ENCODE data around the gene CTPS2.

Gene CTPS2

DNA sequence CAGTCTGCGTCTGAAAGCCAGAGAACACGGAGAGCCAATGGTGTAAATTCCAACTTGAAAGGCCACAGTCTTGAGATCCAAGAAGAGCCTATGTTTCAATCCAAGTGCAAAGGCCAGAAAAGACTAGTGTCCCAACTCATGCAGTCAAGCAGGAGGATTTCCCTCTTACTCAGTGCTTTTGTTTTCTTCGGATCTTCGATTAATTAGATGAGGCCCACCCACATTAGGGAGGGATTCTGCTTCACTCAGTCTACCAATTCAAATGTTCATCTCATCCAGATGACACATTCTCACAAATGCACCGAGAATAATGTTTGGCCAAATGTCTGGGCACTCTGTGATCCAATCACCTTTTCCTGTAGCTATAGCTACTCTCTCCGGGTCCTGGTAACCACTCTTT lies 154.0 kb downstream of the CTPS2 start:
- no peak for DNase-seq (ENCODE audit: low spot score)

DNA sequence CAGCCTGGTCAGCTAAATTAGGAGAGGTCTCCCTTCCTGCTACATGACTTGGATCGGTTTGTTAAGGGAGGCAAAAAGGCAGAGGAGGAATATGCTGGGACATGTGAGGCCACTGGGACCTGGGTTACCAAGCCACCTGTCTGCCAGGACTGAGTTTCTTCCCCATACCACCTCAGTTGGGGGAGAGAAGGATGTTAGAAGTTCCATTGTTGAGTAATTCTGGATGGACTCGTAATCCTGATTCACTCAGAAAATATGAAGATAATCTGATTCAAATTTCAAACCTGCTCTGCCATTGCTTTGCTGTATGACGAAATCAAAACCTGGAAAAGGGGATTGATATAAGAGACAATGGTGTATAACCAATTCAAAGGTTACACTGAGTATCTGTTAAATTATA lies 159.9 kb downstream of the CTPS2 start:
- no peak for DNase-seq (ENCODE audit: low spot score)

DNA sequence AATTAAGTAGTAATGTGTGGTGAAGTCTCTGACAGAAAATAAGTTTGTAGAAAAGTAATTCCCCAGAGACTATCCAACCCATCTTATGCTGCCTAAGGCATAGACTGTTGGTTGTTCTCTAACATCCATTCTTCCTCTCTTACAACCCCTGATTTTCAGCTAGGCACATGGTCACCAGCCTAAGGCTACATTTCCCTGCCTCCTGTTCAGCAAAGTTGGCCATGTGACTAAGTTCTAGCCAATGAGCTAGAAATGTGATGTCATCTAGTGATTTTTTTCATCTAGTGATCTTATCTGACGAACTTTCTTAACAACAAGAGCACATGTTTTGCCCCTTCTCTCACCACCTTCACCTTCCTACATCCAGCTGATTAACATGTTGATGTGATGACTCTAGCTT lies 164.8 kb downstream of the CTPS2 start:
- no peak for DNase-seq (ENCODE audit: low spot score)

DNA sequence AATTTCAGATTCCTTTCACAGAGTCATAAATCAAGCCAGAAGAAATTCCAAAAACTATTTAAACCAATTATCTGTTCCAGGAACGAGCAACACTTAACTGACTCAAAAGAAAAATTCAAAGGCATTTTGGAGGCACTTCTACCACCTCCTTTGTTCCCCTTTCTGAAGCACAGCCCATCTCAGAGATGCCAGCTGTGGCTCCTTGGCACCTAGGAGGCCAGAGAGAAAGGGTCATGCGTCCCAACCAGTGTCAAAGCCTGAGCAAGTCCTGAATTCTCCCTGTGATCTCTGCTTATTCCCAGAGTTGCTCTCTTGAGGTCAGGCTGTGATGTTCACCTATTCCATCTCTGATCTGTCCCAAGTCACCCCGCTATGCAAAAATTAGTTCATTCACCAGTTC lies 167.5 kb downstream of the CTPS2 start:
- DNase-seq (ENCODE audit: low spot score): no peak

All from hematopoietic multipotent progenitor cell treated with erythropoietin and hydrocortisone succinate and interleukin-3 and kit ligand, for 17 days (in vitro differentiated cells).